NCI-H146 treated with DMSO at 0.1 percent for 48 hours (cell line): Measurements from ENCODE around the gene FAM174C.

Experiments
- DNase-seq: peaks from one replicate; lab custom pipeline; 2025; ENCODE audit not compliant: unreplicated experiment; lab: John Stamatoyannopoulos, UW

Gene FAM174C

DNA sequence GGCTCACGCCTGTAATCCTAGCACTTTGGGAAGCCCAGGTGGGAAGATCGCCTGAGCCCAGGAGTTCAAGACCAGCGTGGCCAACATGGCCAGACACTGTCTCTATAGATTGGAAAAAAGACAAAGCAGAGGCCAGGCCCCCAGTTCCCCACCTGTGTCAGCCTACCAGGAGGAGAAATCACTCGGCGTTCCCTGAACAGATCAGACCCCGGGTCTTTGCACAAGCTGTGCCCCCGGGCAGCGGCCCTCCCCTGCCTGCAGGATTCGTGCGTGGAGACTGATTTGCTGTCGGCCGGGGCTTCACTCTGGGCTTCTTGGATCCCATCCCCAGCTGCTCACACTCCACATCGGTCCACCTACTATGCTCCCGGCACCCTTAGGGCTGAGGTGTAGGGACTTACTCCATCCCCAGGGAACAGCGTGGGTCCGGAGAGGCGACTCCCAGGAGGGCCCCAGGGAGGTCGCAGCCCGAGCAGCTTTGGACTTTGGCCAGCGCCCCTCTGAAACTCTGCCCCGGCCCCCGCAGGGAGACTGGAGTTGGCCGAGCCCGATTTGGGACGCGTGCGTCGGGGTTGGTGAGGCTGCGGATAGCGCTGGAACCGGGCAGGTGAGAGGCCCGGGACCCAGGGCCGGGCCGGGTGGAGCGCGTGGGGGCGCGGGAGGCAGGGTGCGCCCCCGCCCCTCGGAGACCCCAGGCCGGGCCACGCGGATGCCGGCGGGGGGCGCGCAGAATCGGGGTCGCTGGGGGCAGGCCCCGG, 9.8 kb downstream of the FAM174C start:
- DNase-seq = no peak

DNA sequence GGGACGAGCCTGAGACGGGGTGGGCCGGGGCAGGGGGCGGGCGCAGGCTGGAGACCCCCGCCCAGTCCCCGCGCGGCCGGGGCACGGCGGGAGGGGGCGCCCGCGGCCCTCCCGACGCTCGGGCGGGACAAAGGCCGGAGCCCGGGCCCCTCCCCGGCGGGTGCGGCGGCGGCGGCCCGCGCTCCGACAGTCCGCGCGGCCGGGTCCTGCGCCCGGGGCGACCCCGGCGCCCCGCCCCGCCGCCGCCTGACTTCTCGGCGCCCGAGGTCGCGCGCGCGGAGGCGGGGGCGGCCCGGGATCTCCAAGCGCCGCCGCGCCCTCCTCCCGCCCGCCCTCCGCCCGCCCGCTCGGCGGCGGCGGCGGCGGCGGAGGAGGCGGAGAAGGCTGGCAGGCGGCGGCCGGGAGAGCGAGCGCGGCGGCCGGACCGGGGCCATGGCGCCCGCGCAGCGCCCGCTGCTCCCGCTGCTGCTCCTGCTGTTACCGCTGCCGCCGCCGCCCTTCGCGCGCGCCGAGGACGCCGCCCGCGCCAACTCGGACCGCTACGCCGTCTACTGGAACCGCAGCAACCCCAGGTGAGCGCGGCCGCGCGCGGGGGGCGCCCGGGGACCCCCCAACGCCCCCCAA, 10.5 kb downstream of the FAM174C start, which contains the start of gene EFNA2:
Gene EFNA2 (plus strand): TSS at position 137 of the 624 bp plus-strand sequence. CDS start 296 bp downstream, at position 433.
- no peak for DNase-seq

DNA sequence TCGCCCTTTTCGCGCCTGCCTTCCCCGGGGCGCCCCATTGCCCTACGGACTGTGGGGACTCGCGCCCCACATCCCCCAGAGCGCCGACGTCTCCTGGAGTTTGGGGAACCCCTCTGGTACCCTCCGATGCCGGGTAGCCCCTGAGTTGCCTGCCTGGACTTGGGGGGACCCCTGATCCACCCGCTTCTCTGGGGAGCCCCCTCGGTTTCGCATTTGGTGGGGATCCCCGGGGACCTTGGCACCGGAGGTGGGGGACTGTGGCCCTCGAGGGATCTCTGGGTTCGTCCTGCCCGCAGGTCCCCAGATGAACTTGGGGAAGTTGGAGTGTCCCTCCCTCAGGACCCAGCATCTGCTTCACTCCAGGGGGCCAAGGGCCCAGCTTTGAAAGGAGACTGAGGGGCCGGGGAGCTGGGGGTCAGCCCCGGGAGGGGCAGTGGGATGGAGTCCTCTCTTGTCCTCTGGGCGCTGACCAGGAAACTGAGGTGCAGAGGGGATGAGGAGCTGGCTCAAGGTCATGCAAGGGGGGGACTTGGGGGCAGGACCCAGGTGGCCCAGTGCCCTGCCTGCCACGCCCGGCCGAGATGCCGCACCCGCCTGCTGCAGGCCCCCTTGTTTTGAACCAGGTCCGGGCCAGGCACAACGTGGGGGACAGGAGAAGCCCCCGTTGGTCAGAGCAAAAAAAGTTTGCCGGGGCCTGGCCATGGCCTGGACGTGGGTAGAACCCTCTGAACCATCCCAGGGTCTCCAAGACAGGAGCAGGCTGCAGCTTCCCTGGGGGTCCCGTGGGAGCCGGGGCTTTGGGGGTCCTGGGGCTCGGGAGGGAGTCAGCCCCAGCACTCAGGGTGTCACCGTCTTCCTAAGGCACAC, 11.4 kb downstream of the FAM174C start:
- no peak for DNase-seq

DNA sequence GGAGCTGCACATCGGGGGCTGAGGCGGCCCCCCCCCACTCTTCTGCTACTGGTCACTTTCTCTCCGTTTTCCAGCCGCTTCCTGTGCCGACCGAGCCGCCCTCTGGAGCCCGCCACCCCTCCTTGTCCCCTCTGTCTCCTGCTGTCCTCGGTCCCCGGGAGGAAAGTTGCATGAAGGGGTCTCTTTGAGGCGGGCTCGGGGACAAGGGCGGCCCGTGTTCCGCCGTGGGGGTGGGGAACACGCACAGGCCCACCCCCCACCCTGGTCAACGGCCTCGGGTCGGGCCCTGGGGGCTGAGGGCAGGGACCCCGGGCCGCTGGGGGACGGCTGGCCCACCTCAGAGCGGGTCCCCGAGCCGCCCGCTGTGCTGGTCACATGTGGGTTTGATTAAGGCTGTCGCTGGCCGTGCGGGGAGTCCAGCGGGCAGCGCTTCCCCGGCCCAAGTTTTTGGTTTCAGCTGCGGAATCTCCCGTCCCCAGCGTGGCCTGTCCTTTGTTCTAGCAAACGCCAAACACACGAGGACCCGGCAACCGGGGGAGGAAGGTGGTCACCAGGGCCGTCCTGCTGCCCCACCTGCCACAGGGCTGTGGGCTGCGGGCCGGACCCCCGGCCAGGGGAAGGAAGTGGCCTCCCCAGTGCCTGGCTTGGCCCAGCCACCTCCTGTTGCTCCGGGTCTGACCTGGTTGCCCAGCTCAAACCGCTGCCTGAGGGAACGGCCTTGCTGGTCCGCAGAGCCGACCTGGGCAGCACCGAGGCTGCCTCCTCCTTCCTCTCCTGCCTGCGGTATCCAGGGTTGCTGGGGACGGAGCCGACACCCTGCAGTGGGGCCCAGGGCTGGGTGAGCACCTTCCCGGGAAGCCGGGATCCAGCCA, 12.3 kb downstream of the FAM174C start:
- no peak for DNase-seq

DNA sequence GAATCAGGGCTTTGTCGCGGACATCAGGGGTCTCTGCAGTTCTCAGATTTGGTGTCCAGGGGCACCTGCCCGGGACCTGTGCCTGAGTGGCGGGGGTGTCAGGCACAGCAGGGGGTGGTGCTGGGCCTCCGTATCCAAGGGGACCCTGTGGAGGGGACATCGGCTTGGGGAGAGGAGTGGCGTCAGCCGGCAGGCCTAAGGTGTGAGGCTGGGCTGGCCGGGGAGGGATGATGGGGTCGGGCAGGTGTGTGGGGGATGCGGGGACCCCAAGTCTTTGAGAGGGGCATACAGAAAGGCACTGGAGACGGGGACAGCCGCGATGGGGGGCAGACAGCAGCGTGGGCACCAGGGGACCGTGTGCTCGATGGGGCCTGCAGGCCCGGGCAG, 12.9 kb downstream of the FAM174C start:
- DNase-seq = no peak

DNA sequence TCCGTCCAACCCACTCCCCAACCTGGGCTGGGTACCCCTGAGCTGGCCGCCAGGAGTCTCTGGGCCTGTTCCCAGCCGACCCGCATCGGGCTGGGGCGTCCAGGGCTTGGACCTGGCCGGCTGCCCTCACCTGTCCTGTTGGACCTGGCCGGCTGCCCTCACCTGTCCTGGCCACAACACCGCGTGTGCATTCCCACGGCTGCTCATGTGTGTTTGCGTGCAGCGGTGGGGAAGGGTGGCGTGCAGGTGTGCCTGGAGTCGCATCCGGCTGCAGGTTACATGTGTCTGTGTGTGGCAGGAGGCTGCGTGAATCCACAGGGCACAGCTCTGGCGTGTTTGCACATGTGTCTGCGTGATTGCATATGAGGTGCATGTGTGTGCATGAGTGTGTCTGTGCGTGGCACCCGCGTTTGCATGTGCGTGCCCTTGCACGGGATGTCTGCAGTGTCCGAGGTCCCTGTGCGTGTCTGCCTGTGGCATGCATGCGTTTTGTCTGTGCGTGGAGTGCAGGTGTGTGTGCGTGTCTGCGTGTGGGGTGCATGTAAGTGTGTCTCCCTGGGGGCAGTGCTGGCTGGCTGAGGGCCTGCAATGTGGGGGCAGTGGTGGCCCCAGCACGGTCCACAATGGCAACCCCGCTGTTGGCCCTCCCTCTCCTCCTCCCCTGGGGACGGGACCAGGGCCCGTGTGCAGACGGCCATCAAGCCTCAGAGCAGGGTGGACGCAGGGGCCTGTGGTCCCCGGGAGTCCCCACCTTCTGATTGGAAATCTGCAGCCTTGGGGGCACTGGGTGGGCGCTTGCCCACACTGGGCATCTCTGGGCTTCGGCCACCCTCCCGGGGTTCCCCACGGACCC, 13.7 kb downstream of the FAM174C start:
- no peak for DNase-seq

DNA sequence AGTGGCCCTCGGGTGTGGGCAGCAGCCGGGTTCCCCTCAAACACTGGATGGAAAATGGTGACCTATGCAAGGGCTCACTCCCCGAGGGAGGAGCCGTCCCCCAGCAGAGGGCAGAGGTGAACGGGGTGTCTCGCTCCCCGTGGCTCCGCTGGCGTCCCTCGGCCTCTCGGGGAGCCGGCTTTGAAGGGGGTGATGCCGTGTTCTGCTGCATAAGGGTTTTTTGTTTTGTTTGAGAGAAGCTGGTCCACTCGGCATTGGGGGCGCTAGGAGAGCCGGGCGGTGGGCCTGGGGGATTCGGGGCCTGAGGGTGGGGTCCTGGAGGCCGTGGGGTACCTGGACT, 14.3 kb downstream of the FAM174C start:
- no peak for DNase-seq

DNA sequence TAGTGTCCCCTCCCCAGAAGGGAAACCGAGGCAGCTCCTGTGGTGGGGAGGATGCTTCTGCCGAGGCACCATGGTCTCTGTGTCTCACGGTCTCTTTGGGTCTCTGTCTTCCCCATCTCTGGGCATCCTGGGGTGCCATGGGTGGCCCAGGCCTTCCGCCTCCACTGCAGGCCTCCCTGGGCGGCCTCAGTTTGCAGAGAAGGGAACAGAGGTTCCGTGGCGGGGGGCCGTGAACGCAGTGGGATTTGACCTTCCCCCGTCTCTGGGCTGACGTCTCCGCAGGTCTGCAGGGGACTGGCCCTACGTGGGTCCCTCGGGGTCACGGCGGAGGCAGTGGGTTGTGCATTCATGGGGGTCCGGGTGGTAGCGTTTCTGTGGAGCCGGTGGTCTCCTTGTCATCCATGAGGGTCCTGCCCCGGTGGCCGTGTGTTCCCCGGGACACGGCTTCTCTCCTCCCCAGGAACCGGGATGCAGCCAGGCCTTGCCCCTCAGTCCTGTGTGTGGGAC, 14.9 kb downstream of the FAM174C start:
- no peak for DNase-seq

DNA sequence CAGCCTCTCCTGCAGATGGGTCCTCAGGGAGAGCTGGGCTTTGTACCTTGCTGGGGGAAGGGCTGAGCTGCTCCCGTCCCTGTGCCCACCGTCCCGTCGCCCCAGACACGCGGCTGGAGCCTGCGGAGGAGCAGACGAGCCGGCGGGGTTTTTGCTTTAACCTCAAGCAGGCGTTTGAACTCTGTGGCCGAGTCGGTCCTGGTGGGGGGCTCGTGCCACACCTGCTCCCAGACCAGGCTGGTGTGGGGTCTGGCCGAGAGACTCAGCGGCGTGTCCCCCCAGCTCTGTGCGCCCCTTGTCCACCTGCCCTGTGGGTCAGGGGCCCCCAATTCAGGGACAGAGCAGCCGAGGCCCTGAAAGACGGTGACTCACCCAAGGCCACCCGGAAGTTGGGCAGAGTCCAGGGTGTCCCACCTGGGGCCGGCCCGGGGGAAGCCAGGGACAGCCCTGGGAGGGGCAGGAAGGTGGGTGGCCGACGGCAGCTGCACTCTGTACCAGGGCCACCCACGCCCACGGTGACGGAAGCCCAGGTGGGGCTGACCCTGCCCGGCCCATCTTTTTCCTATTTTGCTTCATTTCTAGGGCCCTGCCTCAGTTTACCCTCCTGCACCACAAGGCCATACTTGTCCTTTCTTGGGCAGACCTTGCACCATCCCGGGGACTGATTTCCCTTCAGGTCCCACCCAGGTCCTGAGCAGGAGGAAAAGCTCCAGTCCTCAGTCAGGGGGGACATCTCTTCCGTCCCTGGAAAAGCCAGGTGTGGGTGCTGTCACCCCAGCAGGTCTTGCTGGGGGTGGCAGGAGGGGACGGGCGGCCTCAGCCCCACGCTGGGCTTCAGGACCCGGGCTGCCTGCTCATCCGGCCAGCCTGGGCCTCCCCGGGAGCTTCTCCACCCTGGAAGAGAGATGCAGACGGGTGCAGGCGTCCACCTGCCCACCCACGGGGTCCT, 15.6 kb downstream of the FAM174C start:
- no peak for DNase-seq

DNA sequence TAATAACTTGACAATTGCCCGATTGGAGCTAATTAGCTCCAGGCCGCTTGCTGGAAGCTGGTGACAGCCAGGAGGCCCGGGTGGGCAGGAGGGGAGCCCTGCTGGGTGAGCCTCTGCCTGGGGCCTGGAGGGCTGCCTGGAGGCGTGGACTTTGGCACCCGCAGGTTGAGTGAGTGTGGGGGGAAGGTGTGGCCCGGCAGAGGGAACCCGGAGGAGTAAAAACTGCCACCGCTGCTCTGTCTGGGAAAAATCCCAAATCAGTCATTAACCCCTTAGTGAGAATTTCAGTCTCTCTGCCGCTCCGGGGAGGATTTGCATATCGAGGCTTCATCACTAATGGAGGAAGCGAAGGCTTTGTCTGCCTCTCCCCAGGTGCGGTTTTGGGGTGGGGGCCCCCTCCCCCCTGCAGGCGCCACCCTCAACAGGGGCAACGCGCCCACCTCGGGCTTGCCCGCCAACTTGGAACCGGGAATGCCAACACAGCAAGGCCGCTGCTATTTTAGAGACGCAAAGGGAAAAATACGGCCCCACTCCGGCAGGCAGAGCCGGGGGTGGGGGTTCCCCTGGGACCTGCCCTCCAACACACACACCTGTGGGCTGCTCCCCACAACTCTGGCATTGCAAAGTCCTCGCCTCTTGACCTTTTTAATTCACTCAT, 16.6 kb downstream of the FAM174C start:
- DNase-seq = no peak

DNA sequence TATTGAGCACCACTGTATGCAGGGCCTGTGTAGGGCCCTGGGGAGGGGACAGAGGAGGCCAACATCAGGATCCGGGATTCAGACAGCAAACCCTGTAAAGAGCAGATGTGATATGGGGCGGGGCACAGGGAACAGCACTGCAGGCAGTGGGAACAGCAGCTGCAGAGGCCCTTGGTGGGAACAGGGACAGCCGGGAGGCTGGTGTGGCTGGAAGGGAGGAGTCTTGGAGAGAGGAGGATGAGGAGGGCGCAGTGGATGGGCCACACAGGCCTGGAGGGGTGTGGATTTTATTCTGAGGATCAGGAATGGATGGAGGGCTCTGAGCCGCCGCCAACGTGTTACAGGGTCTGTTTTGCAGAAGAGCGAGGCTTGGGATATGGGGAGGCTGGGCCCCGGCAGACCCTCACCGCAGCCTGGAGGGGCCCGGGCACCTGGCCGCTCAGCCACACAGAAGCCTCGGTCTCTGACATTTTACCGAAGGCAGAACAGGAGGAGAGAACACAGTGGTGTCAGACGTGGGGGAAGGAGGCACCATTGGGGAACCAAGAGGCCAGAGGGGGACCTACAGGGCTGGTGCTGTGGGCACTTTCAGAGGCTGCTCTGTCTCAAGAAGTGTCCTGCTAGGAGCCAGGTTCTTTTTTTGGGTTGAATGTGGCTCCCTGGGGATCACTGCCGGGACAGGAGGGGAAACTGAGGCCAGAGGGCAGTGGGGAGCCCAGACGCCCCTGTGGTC, 17.3 kb downstream of the FAM174C start:
- DNase-seq = no peak

DNA sequence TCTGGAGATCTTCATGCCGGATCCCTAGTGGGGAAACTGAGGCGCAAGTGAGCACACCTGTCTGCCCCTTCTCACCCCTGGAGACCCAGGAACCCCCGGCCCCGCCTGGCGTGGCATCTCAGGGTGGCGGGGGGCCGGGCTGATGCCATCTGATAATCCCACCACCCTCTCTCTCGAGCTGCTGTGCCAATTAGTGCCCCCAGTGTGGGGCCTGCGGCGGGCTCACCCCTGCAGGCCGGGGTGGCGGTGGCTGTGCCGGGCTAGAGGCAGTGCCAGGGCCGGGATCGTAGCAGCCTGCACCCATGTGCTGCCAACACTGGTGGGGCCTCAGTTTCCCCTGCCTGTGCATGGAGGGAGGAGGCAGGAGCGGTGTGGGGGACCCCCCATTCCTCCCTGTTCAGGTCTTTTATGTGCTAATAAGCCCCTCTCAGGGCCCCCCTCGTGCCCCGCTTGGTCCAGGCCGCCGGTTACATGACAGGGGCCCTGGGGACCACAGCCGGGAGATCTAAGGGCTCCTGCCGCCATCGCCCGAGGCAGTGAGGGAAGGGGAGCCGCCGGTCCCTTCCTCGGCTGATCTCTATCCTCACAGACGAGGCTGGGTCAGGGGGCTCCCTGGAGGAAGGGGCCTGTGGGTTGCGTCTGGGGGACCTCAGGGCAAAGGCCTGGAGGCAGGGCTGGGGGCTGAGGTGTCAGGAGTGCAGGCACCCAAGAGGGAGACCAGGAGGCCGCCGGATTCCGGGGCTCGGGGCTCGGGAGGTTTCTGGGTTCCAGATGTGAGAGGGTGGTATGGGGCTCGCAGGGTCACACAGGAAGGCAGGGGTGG, 18.7 kb downstream of the FAM174C start:
- DNase-seq = no peak

DNA sequence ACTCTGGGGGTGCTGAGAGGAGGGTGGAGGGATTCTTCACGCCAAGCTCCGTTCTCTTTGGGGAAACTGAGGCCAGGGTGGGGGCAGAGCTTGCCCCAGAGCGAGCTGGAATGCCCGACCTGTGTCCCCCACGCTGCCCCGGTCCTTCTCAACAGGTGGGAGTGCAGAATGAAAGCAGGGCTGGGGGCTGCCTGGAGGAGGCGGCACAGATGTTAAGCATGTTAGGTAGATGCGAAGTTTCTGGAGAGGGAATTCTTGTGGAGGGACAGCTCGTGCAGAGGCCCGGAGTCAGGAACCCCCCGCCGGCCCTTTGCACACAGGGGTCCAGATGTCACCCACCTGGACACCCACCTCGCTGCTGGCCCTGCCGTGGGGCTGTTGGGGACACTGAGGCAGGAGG, 19.4 kb downstream of the FAM174C start:
- DNase-seq = no peak

DNA sequence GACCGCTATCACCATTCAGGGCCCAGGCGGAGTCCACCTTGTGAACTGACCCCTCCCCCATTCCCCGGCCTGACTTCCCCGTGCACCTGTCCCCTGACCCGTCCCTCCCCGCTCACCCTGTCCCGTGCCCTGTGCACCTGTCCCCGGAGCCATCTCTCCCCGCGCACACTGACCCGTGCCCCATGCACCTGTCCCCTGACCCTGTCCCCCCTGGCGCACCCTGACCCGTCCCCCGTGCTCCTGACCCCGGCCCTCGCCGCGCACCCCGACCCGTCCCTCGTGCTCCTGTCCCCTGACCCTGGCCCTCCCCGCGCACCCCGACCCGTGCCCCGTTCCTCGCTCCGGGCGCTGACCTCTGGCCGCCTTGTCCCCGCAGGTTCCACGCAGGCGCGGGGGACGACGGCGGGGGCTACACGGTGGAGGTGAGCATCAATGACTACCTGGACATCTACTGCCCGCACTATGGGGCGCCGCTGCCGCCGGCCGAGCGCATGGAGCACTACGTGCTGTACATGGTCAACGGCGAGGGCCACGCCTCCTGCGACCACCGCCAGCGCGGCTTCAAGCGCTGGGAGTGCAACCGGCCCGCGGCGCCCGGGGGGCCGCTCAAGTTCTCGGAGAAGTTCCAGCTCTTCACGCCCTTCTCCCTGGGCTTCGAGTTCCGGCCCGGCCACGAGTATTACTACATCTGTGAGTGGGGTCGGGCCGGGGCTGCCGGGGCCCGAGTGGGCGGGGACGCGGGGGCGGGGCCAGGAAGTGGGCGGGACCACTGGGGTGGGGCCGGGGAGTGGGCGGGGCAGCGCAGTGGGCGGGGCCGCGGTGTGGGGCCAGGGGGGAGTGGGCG, 20.1 kb downstream of the FAM174C start:
- DNase-seq = no peak

DNA sequence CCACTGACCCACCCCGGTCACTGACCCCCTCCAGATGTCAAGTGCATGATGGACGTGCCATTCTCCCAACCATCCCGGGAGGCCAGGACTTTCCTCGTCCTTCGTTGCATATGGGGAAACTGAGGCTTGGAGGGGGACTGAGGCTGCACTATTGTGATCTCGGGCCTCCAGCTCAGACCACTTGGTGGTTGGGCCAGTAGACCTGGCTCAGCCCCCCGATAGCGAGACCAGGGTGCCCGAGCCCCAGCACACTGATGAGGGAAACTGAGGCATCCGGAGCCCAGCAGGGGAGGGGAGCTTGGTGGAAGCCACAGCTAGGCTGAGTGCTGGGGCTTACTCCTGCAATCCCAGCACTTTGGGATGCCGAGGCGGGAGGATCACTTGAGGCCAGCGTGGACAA, 20.7 kb downstream of the FAM174C start:
- no peak for DNase-seq
